Heart left ventricle (tissue), 16 donors: ENCODE data around the gene RNPS1. TPM values are rescaled to one million over a fixed set of nuclear protein-coding genes. Genes with fewer than 3 reads are reported as not detected.

Experiments
- ATAC-seq, 4 donors: fragments of 200-7000 bp; cut with Tn5 transposase; one replicate each; pipeline ENCODE4 v1.9.1; 2020 to 2022; ENCODE audit warnings: moderate library complexity in 4 of 4, mild to moderate bottlenecking in 3 of 4, moderate number of reproducible peaks in 1 of 4
- DNase-seq, 5 donors: peaks; one replicate each; pipeline ENCODE4 v3.0.0-alpha.2; 2020
- H3K27ac ChIP-seq, 12 donors: fragments of 200-600 bp; sonication (generic) in 4 of 12; one replicate each; pipeline versions ENCODE4 v1.5.0 to v1.8.0; 2016 to 2022; ENCODE audit warnings: mild to moderate bottlenecking in 2 of 12
- H3K27me3 ChIP-seq, 9 donors: fragments of 200-600 bp; sonication (generic) in 2 of 9; one replicate each; pipeline versions ENCODE4 v1.5.1 to v1.8.0; 2016 to 2022; ENCODE audit warnings: mild to moderate bottlenecking in 3 of 9
- H3K36me3 ChIP-seq, 9 donors: fragments of 200-600 bp; sonication (generic) in 2 of 9; one replicate each; pipeline versions ENCODE4 v1.5.0 to v1.8.0; 2018 to 2022; ENCODE audit warnings: mild to moderate bottlenecking in 2 of 9
- H3K4me1 ChIP-seq, 12 donors: fragments of 200-600 bp; sonication (generic) in 4 of 12; one replicate each; pipeline versions ENCODE4 v1.5.0 to v1.8.0; 2016 to 2022; ENCODE audit warnings: mild to moderate bottlenecking in 3 of 12
- H3K4me3 ChIP-seq, 12 donors: fragments of 200-600 bp; sonication (generic) in 4 of 12; one replicate each; pipeline versions ENCODE4 v1.5.0 to v1.8.0; 2017 to 2022; ENCODE audit warnings: mild to moderate bottlenecking in 9 of 12, moderate library complexity in 4 of 12
- H3K9me3 ChIP-seq, 12 donors: fragments of 200-600 bp; sonication (generic) in 4 of 12; one replicate each; pipeline versions ENCODE4 v1.5.0 to v1.8.0; 2016 to 2022; ENCODE audit warnings: mild to moderate bottlenecking in 1 of 12
- POLR2A ChIP-seq, 2 donors: fragments of 450-650 bp; IDR thresholded peaks; one replicate each; pipeline ENCODE4 v1.6.1; 2017; ENCODE audit warnings: antibody characterized with exemption in 2 of 2, mild to moderate bottlenecking in 2 of 2, moderate library complexity in 2 of 2
- WGBS, 4 donors: extraction: QIAGEN DNeasy Blood & Tissue Kit in 2 of 4; methylation state at CpG; one replicate each; pipeline versions ENCODE4 v1.1.5 to v1.1.7; 2013 to 2018; 5-methylcytosine and 5-hydroxymethylcytosine counted together
- intact Hi-C, 10 donors: fragments of 100-400 bp; cut with DNase I; formaldehyde crosslinking; loops; one replicate each; pipeline versions ENCODE4 v1.11.1 to v1.14.2; 2022
- polyA plus RNA-seq, 2 donors: library from polyadenylated mRNA; stranded (reverse); fragments of 200-250 nt; gene quantifications; one replicate each; pipeline ENCODE4 v1.2.3, GENCODE V29; 2013
- total RNA-seq, 9 donors: library from RNA; depleted of rRNA in 2 of 9; stranded (reverse); fragments of >200 nt in 2 of 9; fragmentation: NEBNext Ultra II Directional in 3 of 9; extraction: Animal tissue kit (Norgen Biotek cat#: 25700) in 3 of 9; gene quantifications; one replicate each; pipeline versions ENCODE4 v1.1.0 to v1.2.4, GENCODE V29; 2016 to 2023
- TF ChIP-seq, protein P1 (sequence below), 12 donors: fragments of 200-600 bp; sonication (generic) in 4 of 12; IDR thresholded peaks; one replicate each; pipeline versions ENCODE4 v1.5.0 to v1.8.0; 2018 to 2022; ENCODE audit warnings: antibody characterized with exemption in 12 of 12, mild to moderate bottlenecking in 5 of 12
- donor health status: ischemic (EF 13 %, LVEDD 7.1; RV severe dilation, severe dysfunction).
- donor health status: healthy with polysubstance abuse.
- donor health status: DM: no; HTN: yes; CAD: no.
- donor health status: DM: no; HTN: no; CAD: no.
- donor health status: ischemic (EF 25% LVEDD 6.9; RV normal size, moderate dysfunction).
- donor health status: ischemic (EF 25% LVEDD 5.7; RV mildly dilated, moderate dysfunction).
- donor health status: healthy.
- donor health status: DM: yes; HTN: yes; CAD: no.
- donor health status: ischemic (EF 35%, LVEDD 5.7; RV mildly dilated, moderate dysfunction).
- donor health status: nonischemic (EF 11% LVEDD 7.7; RV severe dilation, severe dysfunction).
- donor health status: DM: yes; HTN: yes; CAD: no.
- donor health status: PGD.
- donor health status: ischemic (EF 29% LVEDD 5.4; RV normal size, mild dysfunction).
- donor health status: nonischemic (EF 23%, LVEDD 6.1; RV moderate dilation, normal function).

RNPS1 gene
- total and polyA plus RNA-seq, 11 donors: 73.9 to 193 (median 120) TPM

DNA sequence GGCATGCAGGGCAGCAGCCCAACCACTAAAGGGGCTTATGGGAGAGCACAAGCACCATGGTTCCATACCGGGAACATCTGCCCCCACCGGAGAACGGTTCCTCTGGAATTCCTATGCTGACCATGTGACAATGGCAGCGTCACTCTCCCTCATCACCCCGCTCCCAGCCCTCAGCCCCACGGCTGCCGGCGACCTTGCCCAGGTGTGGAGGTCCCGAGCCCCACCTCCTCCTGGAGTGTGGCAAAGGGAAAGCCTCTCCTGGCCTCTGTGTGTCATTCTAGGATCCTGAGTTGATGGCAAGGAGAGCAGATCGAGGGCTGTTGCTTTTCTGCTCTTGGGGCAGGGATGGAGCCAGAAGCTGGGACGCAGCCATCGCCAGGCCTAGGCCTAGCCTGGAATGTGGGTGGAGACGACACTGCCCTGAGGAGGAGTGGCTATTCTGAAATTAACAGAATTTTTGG is 17.8 kb upstream of the RNPS1 start:
- DNase-seq: no peak
- peaks cover 0 to 62% (median 13%) of the 10 kb centered on the region in 9 donors for H3K36me3 ChIP-seq
- WGBS, 4 donors: 75 to 84% (median 80%) methylated on average over 7 to 13 of the region's 13 CpGs
- no peak for ATAC-seq
- intact Hi-C loops: no loop called here
- no peak overlapping the region for H3K4me3 ChIP-seq
- H3K27me3 ChIP-seq: no peaks in the 10 kb centered on the region
- TF ChIP-seq POLR2A (IDR thresholded peaks at IDR 0.05): no peak
- TF ChIP-seq, protein P1, sequence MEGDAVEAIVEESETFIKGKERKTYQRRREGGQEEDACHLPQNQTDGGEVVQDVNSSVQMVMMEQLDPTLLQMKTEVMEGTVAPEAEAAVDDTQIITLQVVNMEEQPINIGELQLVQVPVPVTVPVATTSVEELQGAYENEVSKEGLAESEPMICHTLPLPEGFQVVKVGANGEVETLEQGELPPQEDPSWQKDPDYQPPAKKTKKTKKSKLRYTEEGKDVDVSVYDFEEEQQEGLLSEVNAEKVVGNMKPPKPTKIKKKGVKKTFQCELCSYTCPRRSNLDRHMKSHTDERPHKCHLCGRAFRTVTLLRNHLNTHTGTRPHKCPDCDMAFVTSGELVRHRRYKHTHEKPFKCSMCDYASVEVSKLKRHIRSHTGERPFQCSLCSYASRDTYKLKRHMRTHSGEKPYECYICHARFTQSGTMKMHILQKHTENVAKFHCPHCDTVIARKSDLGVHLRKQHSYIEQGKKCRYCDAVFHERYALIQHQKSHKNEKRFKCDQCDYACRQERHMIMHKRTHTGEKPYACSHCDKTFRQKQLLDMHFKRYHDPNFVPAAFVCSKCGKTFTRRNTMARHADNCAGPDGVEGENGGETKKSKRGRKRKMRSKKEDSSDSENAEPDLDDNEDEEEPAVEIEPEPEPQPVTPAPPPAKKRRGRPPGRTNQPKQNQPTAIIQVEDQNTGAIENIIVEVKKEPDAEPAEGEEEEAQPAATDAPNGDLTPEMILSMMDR (IDR thresholded peaks at IDR 0.05): no peak
- H3K27ac ChIP-seq: no peak overlapping the region
- no peaks in the 10 kb centered on the region for H3K4me1 ChIP-seq
- H3K9me3 ChIP-seq: no peaks in the 10 kb centered on the region

DNA sequence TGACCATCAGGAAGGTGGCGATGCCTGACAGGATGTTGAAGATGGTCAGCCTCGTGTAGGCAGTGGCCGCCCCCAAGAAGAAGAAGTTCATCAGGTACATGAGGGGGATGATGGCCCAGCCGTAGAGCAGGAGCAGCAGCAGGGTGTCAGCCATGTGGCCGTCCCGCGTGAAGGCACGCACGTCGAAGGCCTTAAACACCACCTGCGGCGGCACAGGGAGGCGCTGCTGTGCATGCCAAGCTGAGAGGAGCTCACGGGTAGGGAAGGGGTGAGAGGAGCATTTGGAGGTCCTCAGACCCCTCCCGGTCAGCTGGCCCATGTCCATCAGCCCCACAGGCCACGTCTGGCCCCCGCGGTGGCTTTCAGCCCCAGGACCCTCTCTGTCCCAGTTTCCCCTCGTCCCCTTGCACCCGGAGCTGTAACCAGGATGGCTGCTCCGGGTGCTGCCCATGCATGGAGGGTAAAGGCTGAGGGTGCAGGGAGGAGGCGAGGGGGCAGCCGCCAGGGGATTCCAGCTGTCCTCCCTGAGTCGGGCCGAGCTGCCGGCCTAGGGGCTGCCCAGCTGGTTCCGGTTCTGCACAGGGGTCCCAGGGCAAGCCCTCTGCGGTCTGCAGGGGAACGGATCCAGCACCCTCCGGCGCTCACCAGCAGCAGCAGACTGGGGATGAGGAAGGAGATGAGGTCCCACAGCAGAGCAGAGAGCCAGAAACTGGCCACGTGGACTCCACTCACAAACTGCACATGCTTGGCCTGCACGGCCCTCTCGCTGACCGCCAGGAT is 17.1 kb upstream of the RNPS1 start:
- H3K36me3 ChIP-seq: peaks cover 0 to 62% (median 11%) of the 10 kb centered on the region in 9 donors
- H3K9me3 ChIP-seq: no peaks in the 10 kb centered on the region
- no peak overlapping the region for H3K4me3 ChIP-seq
- intact Hi-C loops: no loop called here
- H3K4me1 ChIP-seq: no peaks in the 10 kb centered on the region
- DNase-seq (no peak), ATAC-seq (no peak)
- WGBS, 4 donors: 90 to 94% (median 92%) methylated on average over 34 to 35 of the region's 35 CpGs
- no peaks in the 10 kb centered on the region for H3K27me3 ChIP-seq
- TF ChIP-seq, protein P1 (IDR thresholded peaks at IDR 0.05): no peak
- no peak for TF ChIP-seq POLR2A (IDR thresholded peaks at IDR 0.05)
- H3K27ac ChIP-seq: no peak overlapping the region

DNA sequence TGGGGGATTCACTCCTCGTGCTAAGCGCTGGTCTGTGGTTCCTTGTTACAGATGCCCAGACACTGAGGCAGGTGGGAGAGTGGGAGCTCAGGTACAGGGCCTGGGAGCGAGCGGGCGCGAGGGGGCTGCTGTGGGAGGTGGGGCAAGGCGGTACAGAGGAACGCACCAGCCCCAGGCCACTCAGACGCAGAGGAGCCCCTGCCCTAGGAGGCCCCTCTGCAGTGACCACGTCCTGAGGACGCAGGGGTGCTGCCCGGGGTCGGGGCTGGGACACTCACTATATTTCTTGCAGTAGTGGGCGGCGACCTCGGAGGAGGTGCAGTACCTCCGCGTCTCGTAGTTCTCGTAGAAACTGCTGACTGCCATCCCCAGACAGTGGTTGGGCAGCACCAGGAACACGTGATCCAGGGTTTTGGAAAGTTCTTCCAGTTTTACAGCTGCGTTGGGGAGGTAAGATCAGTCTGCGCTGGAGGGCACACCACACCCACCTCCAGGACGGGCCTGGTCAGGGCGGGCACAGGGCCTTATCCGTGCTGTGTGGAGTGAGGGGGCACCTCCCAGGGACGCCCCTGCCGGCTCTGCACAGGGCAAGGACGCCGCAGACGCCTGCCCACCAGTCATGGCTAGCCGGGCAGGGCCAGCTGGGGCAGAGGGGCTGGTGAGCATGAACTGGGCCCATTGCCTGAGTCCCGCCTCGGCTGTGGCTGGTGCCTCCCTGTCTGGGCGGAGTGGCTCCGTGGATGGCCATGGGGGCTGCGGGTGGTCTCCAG is 16.3 kb upstream of the RNPS1 start:
- Histone ChIP-seq H3K4me1 (no peaks in the 10 kb centered on the region), H3K4me3 (no peak overlapping the region), H3K27me3 (no peaks in the 10 kb centered on the region), H3K27ac (no peak overlapping the region), H3K36me3 (peaks cover 0 to 59% (median 11%) of the 10 kb centered on the region in 9 donors), H3K9me3 (no peaks in the 10 kb centered on the region)
- DNase-seq (no peak), ATAC-seq (no peak)
- TF ChIP-seq, protein P1 (IDR thresholded peaks at IDR 0.05): no peak
- no peak for TF ChIP-seq POLR2A (IDR thresholded peaks at IDR 0.05)
- intact Hi-C loops: no loop called here
- 93 to 95% (median 93%) methylated on average over 26 to 37 of the region's 37 CpGs for WGBS, 4 donors

DNA sequence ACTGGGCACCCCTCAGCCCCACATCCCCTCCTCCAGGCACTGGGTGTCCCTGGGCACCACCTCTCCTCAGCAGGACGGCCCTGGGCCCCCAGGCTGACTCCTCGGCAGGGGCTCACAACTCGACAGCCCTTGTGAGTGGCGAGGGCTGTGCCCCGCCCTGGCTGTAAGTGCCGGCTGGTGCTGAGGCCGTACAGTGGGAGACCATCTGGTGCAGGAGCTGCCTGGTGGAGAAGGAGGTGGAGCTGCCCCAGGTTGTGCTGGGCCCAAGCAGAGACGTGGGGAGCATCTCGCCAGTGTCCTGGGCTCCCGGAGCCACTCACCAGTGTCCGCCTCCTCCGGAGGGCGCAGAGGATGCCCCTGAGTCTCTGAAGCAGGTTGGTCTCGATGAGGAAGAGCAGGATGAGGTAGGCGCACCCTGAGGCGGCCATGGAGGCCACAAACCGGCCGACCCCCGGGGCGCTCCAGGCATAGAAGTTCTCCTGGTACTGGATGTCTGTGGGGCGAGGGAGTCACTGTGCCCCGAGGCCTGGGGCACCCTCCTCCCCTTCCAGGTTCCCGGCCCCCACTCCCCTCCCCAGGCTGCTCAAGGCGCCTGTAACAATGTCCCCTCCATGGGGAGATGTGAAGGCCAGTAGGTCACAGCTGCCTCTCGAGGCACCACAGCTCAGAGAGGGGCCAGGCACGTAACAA is 15.1 kb upstream of the RNPS1 start:
- intact Hi-C loops: no loop called here
- Histone ChIP-seq H3K9me3 (no peaks in the 10 kb centered on the region), H3K27ac (no peak overlapping the region), H3K36me3 (peaks cover 0 to 55% (median 13%) of the 10 kb centered on the region in 9 donors), H3K4me1 (no peaks in the 10 kb centered on the region), H3K4me3 (no peak overlapping the region), H3K27me3 (no peaks in the 10 kb centered on the region)
- DNase-seq (no peak), ATAC-seq (no peak)
- WGBS, 4 donors: 88 to 92% (median 91%) methylated on average over 12 to 26 of the region's 26 CpGs
- TF ChIP-seq POLR2A (IDR thresholded peaks at IDR 0.05): no peak
